H9 (cell line): ENCODE measurements around the gene TOR4A. TPM values are rescaled to one million over a fixed set of nuclear protein-coding genes. Genes with fewer than 3 reads are reported as not detected.

Experiments
- DNase-seq: peaks from one replicate; pipeline ENCODE4 v3.0.0-alpha.2; 2017
- H2AFZ ChIP-seq: one replicate; pipeline ENCODE4 v1.6.1; 2013; ENCODE audit warnings: mild to moderate bottlenecking, low read length, control low read depth, moderate library complexity
- H2AK5ac ChIP-seq: 2 replicates; pipeline ENCODE4 v1.6.1; 2013; ENCODE audit warnings: low read length, control low read depth, mixed read lengths; ENCODE audit not compliant: insufficient read length
- H2BK120ac ChIP-seq: one replicate; pipeline ENCODE4 v1.6.1; 2013; ENCODE audit warnings: low read depth, mild to moderate bottlenecking, low read length, control low read depth, inconsistent platforms; ENCODE audit not compliant: poor library complexity, severe bottlenecking
- H2BK12ac ChIP-seq: 2 replicates; pipeline ENCODE4 v1.6.1; 2013; ENCODE audit warnings: low read length, control low read depth, mixed read lengths, low read depth; ENCODE audit not compliant: insufficient read length
- H2BK15ac ChIP-seq: 2 replicates; pipeline ENCODE4 v1.6.1; 2013; ENCODE audit warnings: low read depth, low read length, control low read depth
- H2BK20ac ChIP-seq: one replicate; pipeline ENCODE4 v1.6.1; 2013; ENCODE audit warnings: low read depth, mild to moderate bottlenecking, low read length, control low read depth, inconsistent platforms; ENCODE audit not compliant: poor library complexity, severe bottlenecking
- H2BK5ac ChIP-seq: 2 replicates; pipeline ENCODE4 v1.6.1; 2013; ENCODE audit warnings: low read length, control low read depth, mixed read lengths; ENCODE audit not compliant: insufficient read length
- H3K14ac ChIP-seq: 2 replicates; pipeline ENCODE4 v1.6.1; 2013; ENCODE audit warnings: low read length, control low read depth; ENCODE audit not compliant: insufficient read depth
- H3K18ac ChIP-seq: 2 replicates; pipeline ENCODE4 v1.6.1; 2013; ENCODE audit warnings: low read depth, mild to moderate bottlenecking, mixed read lengths, low read length, control low read depth; ENCODE audit not compliant: insufficient read length
- H3K23ac ChIP-seq: 2 replicates; pipeline ENCODE4 v1.6.1; 2013; ENCODE audit warnings: low read length, control low read depth, mixed read lengths, low read depth; ENCODE audit not compliant: insufficient read length
- H3K23me2 ChIP-seq: 2 replicates; pipeline ENCODE4 v1.6.1; 2013; ENCODE audit warnings: low read depth, mild to moderate bottlenecking, mixed read lengths, low read length, control low read depth; ENCODE audit not compliant: insufficient read length, poor library complexity, severe bottlenecking
- H3K27ac ChIP-seq: 2 replicates; pipeline ENCODE4 v1.5.1; 2013; ENCODE audit warnings: low read length, control low read depth, mixed read lengths, low read depth; ENCODE audit not compliant: insufficient read length
- H3K27me3 ChIP-seq: 2 replicates; pipeline ENCODE4 v1.6.1; 2013; ENCODE audit warnings: low read length, control low read depth, inconsistent platforms; ENCODE audit not compliant: insufficient read depth
- H3K4ac ChIP-seq: 2 replicates; pipeline ENCODE4 v1.6.1; 2013; ENCODE audit warnings: low read depth, mild to moderate bottlenecking, control low read depth, inconsistent platforms, low read length, moderate library complexity
- H3K4me1 ChIP-seq: 2 replicates; pipeline ENCODE4 v1.6.1; 2013; ENCODE audit warnings: low read length, control low read depth, inconsistent platforms; ENCODE audit not compliant: insufficient read depth
- H3K4me2 ChIP-seq: 2 replicates; pipeline ENCODE4 v1.6.1; 2013; ENCODE audit warnings: low read length, control low read depth, mixed read lengths; ENCODE audit not compliant: insufficient read length, insufficient read depth
- H3K56ac ChIP-seq: 2 replicates; pipeline ENCODE4 v1.6.1; 2013; ENCODE audit warnings: low read depth, mild to moderate bottlenecking, mixed read lengths, low read length, control low read depth; ENCODE audit not compliant: insufficient read length
- H3K79me1 ChIP-seq: 2 replicates; pipeline ENCODE4 v1.6.1; 2013; ENCODE audit warnings: low read depth, mild to moderate bottlenecking, moderate library complexity, low read length, control low read depth, inconsistent platforms; ENCODE audit not compliant: insufficient read depth, poor library complexity, severe bottlenecking
- H3K79me2 ChIP-seq: 2 replicates; pipeline ENCODE4 v1.6.1; 2013; ENCODE audit warnings: low read length, control low read depth, inconsistent platforms; ENCODE audit not compliant: insufficient read depth
- H3K9ac ChIP-seq: 2 replicates; pipeline ENCODE4 v1.6.1; 2013; ENCODE audit warnings: low read length, control low read depth, mixed read lengths; ENCODE audit not compliant: insufficient read length; ENCODE audit errors: extremely low read depth
- H3K9me3 ChIP-seq: one replicate; pipeline ENCODE4 v1.6.1; 2013; ENCODE audit warnings: low read depth, low read length, inconsistent platforms; ENCODE audit not compliant: control insufficient read depth
- H3T11ph ChIP-seq: one replicate; pipeline ENCODE4 v1.6.1; 2013; ENCODE audit warnings: mild to moderate bottlenecking, low read length, control low read depth, inconsistent platforms
- H4K20me1 ChIP-seq: one replicate; pipeline ENCODE4 v1.6.1; 2013; ENCODE audit not compliant: control insufficient read depth, insufficient read length, insufficient read depth
- H4K5ac ChIP-seq: 2 replicates; pipeline ENCODE4 v1.6.1; 2013; ENCODE audit warnings: low read depth, mild to moderate bottlenecking, mixed read lengths, low read length, control low read depth; ENCODE audit not compliant: insufficient read length
- H4K8ac ChIP-seq: replicated peaks from 2 replicates; pipeline ENCODE4 v1.6.1; 2013; ENCODE audit warnings: low read length, control low read depth, mixed read lengths, low read depth; ENCODE audit not compliant: insufficient read length
- H4K91ac ChIP-seq: 2 replicates; pipeline ENCODE4 v1.6.1; 2013; ENCODE audit warnings: low read depth, mild to moderate bottlenecking, moderate library complexity, mixed read lengths, low read length, control low read depth; ENCODE audit not compliant: insufficient read length
- H3K27ac Mint-ChIP-seq, 3 experiments: 2 replicates in 2 of 3; 3 replicates in 1 of 3; pipeline ENCODE4 v1.8.0; 2020 to 2021; ENCODE audit warnings: mixed read lengths in 3 of 3, mild to moderate bottlenecking in 1 of 3, moderate library complexity in 1 of 3
- H3K27me3 Mint-ChIP-seq: 2 replicates; pipeline ENCODE4 v1.8.0; 2021; ENCODE audit warnings: low read depth, mild to moderate bottlenecking, moderate library complexity, mixed read lengths
- H3K36me3 Mint-ChIP-seq, 3 experiments: 2 replicates in 2 of 3; 3 replicates in 1 of 3; pipeline ENCODE4 v1.8.0; 2020 to 2021; ENCODE audit warnings: low read depth in 3 of 3, mixed read lengths in 3 of 3; ENCODE audit not compliant: insufficient read depth in 1 of 3
- H3K4me1 Mint-ChIP-seq, 2 experiments: 2 replicates each; pipeline ENCODE4 v1.8.0; 2020; ENCODE audit warnings: mixed read lengths in 2 of 2
- H3K4me3 Mint-ChIP-seq, 2 experiments: 2 replicates in 1 of 2; 3 replicates in 1 of 2; pipeline ENCODE4 v1.8.0; 2020 to 2021; ENCODE audit warnings: mild to moderate bottlenecking in 2 of 2, mixed read lengths in 2 of 2, moderate library complexity in 1 of 2
- H3K9me3 Mint-ChIP-seq, 2 experiments: 2 replicates in 1 of 2; 3 replicates in 1 of 2; pipeline ENCODE4 v1.8.0; 2020; ENCODE audit warnings: mild to moderate bottlenecking in 2 of 2, mixed read lengths in 2 of 2, moderate library complexity in 1 of 2
- CTCF ChIP-seq: fragments of 200-600 bp; sonication (generic); conservative IDR thresholded peaks from 3 replicates; pipeline ENCODE4 v1.8.0; 2021; ENCODE audit warnings: antibody characterized with exemption, mild to moderate bottlenecking
- WGBS: extraction: QIAGEN DNeasy Blood & Tissue Kit; methylation state at CpG from one replicate; pipeline ENCODE4 v1.1.7; 2013; ENCODE audit warnings: missing lambda C conversion rate, low lambda C conversion rate, mixed read lengths; ENCODE audit not compliant: insufficient read length; ENCODE audit errors: extremely low coverage; 5-methylcytosine and 5-hydroxymethylcytosine counted together
- total RNA-seq: library from RNA; stranded (reverse); gene quantifications from 2 replicates; pipeline ENCODE4 v1.2.1, GENCODE V29; 2021

The TOR4A gene
- total RNA-seq, 1 experiment from 2014 or later = 6.2 TPM

- H3K14ac ChIP-seq = no peak overlapping the region; the same call in 1 of the 2 replicates
- H4K8ac ChIP-seq = no peak overlapping the region
- H2AK5ac ChIP-seq = no peak overlapping the region
- DNase-seq = no peak
- no peak overlapping the region for H3K4me2 ChIP-seq
- H3K36me3 Mint-ChIP-seq = no peaks in the 10 kb centered on the region
- H3K23me2 ChIP-seq = no peaks in the 10 kb centered on the region
- H3K4ac ChIP-seq = no peak overlapping the region
- no peak overlapping the region for H2BK5ac ChIP-seq
- H4K5ac ChIP-seq = no peak overlapping the region
- H4K20me1 ChIP-seq = no peaks in the 10 kb centered on the region
- H3K4me3 Mint-ChIP-seq = no peak overlapping the region
- H3T11ph ChIP-seq = no peak overlapping the region
- H3K9me3 ChIP-seq = no peaks in the 10 kb centered on the region
- peaks cover 1% of the 10 kb centered on the region; the same call in 1 of the 2 replicates for H3K4me1 ChIP-seq
- peaks cover 9% of the 10 kb centered on the region for H3K27me3 Mint-ChIP-seq
- H3K9me3 Mint-ChIP-seq = peaks cover 4 to 8% of the 10 kb centered on the region in 2 experiments; a peak in 3 of 5 replicates
- H3K79me2 ChIP-seq = no peaks in the 10 kb centered on the region
- H3K27ac ChIP-seq = no peak overlapping the region
- H2BK12ac ChIP-seq = no peak overlapping the region
- peaks cover under 1 to 7% of the 10 kb centered on the region in 2 experiments; a peak in 1 of 4 replicates for H3K4me1 Mint-ChIP-seq
- H3K27me3 ChIP-seq = no peaks in the 10 kb centered on the region
- no peak overlapping the region for H2AFZ ChIP-seq
- no peak overlapping the region for H2BK120ac ChIP-seq
- no peaks in the 10 kb centered on the region for H3K79me1 ChIP-seq
- peak overlapping the region in 1 of 3 experiments; percentile 20; a peak in 2 of 7 replicates for H3K27ac Mint-ChIP-seq
- H3K56ac ChIP-seq = no peak overlapping the region
- H3K23ac ChIP-seq = no peak overlapping the region
- no peak overlapping the region for H4K91ac ChIP-seq
- H2BK20ac ChIP-seq = no peak overlapping the region
- H3K18ac ChIP-seq = no peak overlapping the region
- WGBS = no CpG with 5 or more reads among the region's 22 CpGs
- H3K9ac ChIP-seq = no peak overlapping the region
- TF ChIP-seq CTCF = no peak
- no peak overlapping the region; the same call in 1 of the 2 replicates for H2BK15ac ChIP-seq
Observed at GRCh38 chr9:137321726-137322361, 44.3 kb downstream of the TOR4A start.
